GM23338 (cell line): Measurements from ENCODE around the gene RNF225. TPM values are rescaled to one million over a fixed set of nuclear protein-coding genes. Genes with fewer than 3 reads are reported as not detected.

Experiments
- ATAC-seq: fragments of 200-7000 bp; cut with Tn5 transposase; 3 replicates; pipeline ENCODE4 v1.9.1; 2020
- DNase-seq: peaks from one replicate; pipeline ENCODE4 v3.0.0-alpha.2; 2015; ENCODE audit warnings: low spot score
- H2AFZ ChIP-seq: fragments of 200-600 bp; sonication (generic); 2 replicates; pipeline ENCODE4 v1.8.0; 2016; ENCODE audit warnings: antibody characterized with exemption, mild to moderate bottlenecking, moderate library complexity
- H3F3A ChIP-seq: fragments of 200-600 bp; sonication (generic); replicated peaks from 2 replicates; pipeline ENCODE4 v1.8.0; 2017; ENCODE audit warnings: antibody characterized with exemption, mixed run types, low read depth
- H3K27ac ChIP-seq: fragments of 200-600 bp; sonication (generic); 2 replicates; pipeline ENCODE4 v1.6.1; 2016; ENCODE audit warnings: low read depth
- H3K27me3 ChIP-seq: fragments of 200-600 bp; sonication (generic); 2 replicates; pipeline ENCODE4 v1.8.0; 2016; ENCODE audit warnings: mild to moderate bottlenecking, mixed run types, moderate library complexity; ENCODE audit not compliant: insufficient read depth
- H3K36me3 ChIP-seq: fragments of 200-600 bp; sonication (generic); 2 replicates; pipeline ENCODE4 v1.8.0; 2016; ENCODE audit warnings: mild to moderate bottlenecking; ENCODE audit not compliant: insufficient read depth
- H3K4me1 ChIP-seq: fragments of 200-600 bp; sonication (generic); 2 replicates; pipeline ENCODE4 v1.8.0; 2016; ENCODE audit warnings: mild to moderate bottlenecking, moderate library complexity; ENCODE audit not compliant: insufficient read depth
- H3K4me2 ChIP-seq: fragments of 200-600 bp; sonication (generic); 2 replicates; pipeline ENCODE4 v1.7.1; 2017; ENCODE audit warnings: mixed run types
- H3K4me3 ChIP-seq: fragments of 200-600 bp; sonication (generic); 2 replicates; pipeline ENCODE4 v1.6.1; 2016; ENCODE audit warnings: mixed run types
- H3K79me2 ChIP-seq: fragments of 200-600 bp; sonication (generic); replicated peaks from 2 replicates; pipeline ENCODE4 v1.8.0; 2017; ENCODE audit warnings: mild to moderate bottlenecking; ENCODE audit not compliant: insufficient read depth
- H3K9me2 ChIP-seq: fragments of 200-600 bp; sonication (generic); 2 replicates; pipeline ENCODE4 v1.8.0; 2017; ENCODE audit not compliant: insufficient read depth
- H4K20me1 ChIP-seq: fragments of 200-600 bp; sonication (generic); replicated peaks from 2 replicates; pipeline ENCODE4 v1.8.0; 2017; ENCODE audit warnings: mild to moderate bottlenecking; ENCODE audit not compliant: insufficient read depth
- H3K27ac Mint-ChIP-seq: 2 replicates; pipeline ENCODE4 v1.8.0; 2020; ENCODE audit warnings: inconsistent platforms, mild to moderate bottlenecking, moderate library complexity, mixed read lengths
- H3K27me3 Mint-ChIP-seq: 3 replicates; pipeline ENCODE4 v1.8.0; 2022; ENCODE audit warnings: low read depth, mild to moderate bottlenecking, moderate library complexity, mixed read lengths, inconsistent platforms; ENCODE audit not compliant: insufficient read depth, poor library complexity
- H3K36me3 Mint-ChIP-seq: 3 replicates; pipeline ENCODE4 v1.8.0; 2021; ENCODE audit warnings: low read depth, mild to moderate bottlenecking, inconsistent platforms, moderate library complexity, mixed read lengths
- H3K4me1 Mint-ChIP-seq: 3 replicates; pipeline ENCODE4 v1.8.0; 2020; ENCODE audit warnings: mild to moderate bottlenecking, inconsistent platforms, mixed read lengths
- H3K4me3 Mint-ChIP-seq: 3 replicates; pipeline ENCODE4 v1.8.0; 2021; ENCODE audit warnings: moderate library complexity, mild to moderate bottlenecking, inconsistent platforms, mixed read lengths
- H3K9me3 Mint-ChIP-seq: 3 replicates; pipeline ENCODE4 v1.8.0; 2020; ENCODE audit warnings: moderate library complexity, mild to moderate bottlenecking, inconsistent platforms, mixed read lengths
- CREB1 ChIP-seq: fragments of 250-450 bp; sonication (Bioruptor Pico); IDR thresholded peaks from 2 replicates; pipeline ENCODE4 v1.5.0; 2020; ENCODE audit warnings: low read depth, mild to moderate bottlenecking, moderate library complexity
- CTCF ChIP-seq, 2 experiments: fragments of 200-600 bp in 1 of 2; sonication (generic) in 1 of 2; conservative IDR thresholded peaks; 2 replicates each; pipeline versions ENCODE4 v1.5.1 to v1.6.1; 2016 to 2017; ENCODE audit warnings: antibody characterized with exemption in 2 of 2, low read depth in 2 of 2, mild to moderate bottlenecking in 2 of 2, moderate library complexity in 1 of 2
- EZH2 ChIP-seq: fragments of 200-600 bp; sonication (generic); IDR thresholded peaks from one replicate; pipeline ENCODE4 v1.8.0; 2017; ENCODE audit warnings: antibody characterized with exemption, mild to moderate bottlenecking, low read depth; ENCODE audit not compliant: unreplicated experiment
- EZH2phosphoT487 ChIP-seq: fragments of 200-600 bp; sonication (generic); IDR thresholded peaks from one replicate; pipeline ENCODE4 v1.8.1; 2018; ENCODE audit warnings: antibody characterized with exemption; ENCODE audit not compliant: unreplicated experiment
- JUNB ChIP-seq: IDR thresholded peaks from one replicate; pipeline ENCODE4 v1.6.1; 2016; ENCODE audit warnings: antibody characterized with exemption; ENCODE audit not compliant: unreplicated experiment
- NANOG ChIP-seq: IDR thresholded peaks from 2 replicates; pipeline ENCODE4 v1.6.1; 2016; ENCODE audit warnings: antibody characterized with exemption, borderline replicate concordance
- POLR2AphosphoS5 ChIP-seq: IDR thresholded peaks from 2 replicates; pipeline ENCODE4 v1.6.1; 2016; ENCODE audit warnings: antibody characterized with exemption, low read depth
- REST ChIP-seq: IDR thresholded peaks from one replicate; pipeline ENCODE4 v1.6.1; 2018; ENCODE audit warnings: antibody characterized with exemption; ENCODE audit not compliant: unreplicated experiment
- STAT1 ChIP-seq: IDR thresholded peaks from one replicate; pipeline ENCODE4 v1.6.1; 2016; ENCODE audit warnings: antibody characterized with exemption; ENCODE audit not compliant: unreplicated experiment
- ZNF114 ChIP-seq: fragments of 250-450 bp; sonication (Bioruptor Pico); IDR thresholded peaks from 2 replicates; pipeline ENCODE4 v1.5.0; 2020; ENCODE audit warnings: mild to moderate bottlenecking, moderate library complexity
- ZNF331 ChIP-seq: fragments of 250-450 bp; sonication (Bioruptor Pico); IDR thresholded peaks from 2 replicates; pipeline ENCODE4 v1.5.0; 2020; ENCODE audit warnings: low read depth, mild to moderate bottlenecking, moderate library complexity
- polyA plus RNA-seq: library from polyadenylated mRNA; unstranded; fragments of >200 nt; fragmentation: Nextera tagmentation; extraction: Ambion mirVana; gene quantifications from 2 replicates; pipeline ENCODE4 v1.2.1, GENCODE V29; 2016
- total RNA-seq: library from RNA; depleted of rRNA; stranded (reverse); fragments of >200 nt; shearing (Covaris generic); gene quantifications from 2 replicates; pipeline ENCODE4 v1.2.3, GENCODE V29; 2014

RNF225 gene
- total and polyA plus RNA-seq, 2 experiments from 2014 or later, result 0.87 TPM; not detected in 1

- H3K27ac Mint-ChIP-seq, result peak overlapping the region; percentile 84; the same call in 1 of the 2 replicates
These were observed 37.8 kb upstream of the RNF225 start for GRCh38 chr19:58357481-58358145.

More at GRCh38 chr19:58357481-58358145, 37.8 kb upstream of the RNF225 start:
- no peak overlapping the region for H3K27ac ChIP-seq
- H4K20me1 ChIP-seq, result no peaks in the 10 kb centered on the region; the same call in 1 of the 2 replicates
- no peaks in the 10 kb centered on the region for H3K79me2 ChIP-seq
- peak overlapping the region; percentile 83 for H3K4me2 ChIP-seq
- Mint-ChIP-seq H3K9me3 (peaks cover 3% of the 10 kb centered on the region; the same call in 1 of the 3 replicates), H3K4me3 (no peak overlapping the region), H3K4me1 (no peaks in the 10 kb centered on the region; the same call in 2 of the 3 replicates), H3K36me3 (no peaks in the 10 kb centered on the region), H3K27me3 (peaks cover 6% of the 10 kb centered on the region)
- no peaks in the 10 kb centered on the region for H3K36me3 ChIP-seq
- peaks cover 6% of the 10 kb centered on the region for H3F3A ChIP-seq
- TF ChIP-seq REST (no peak), ZNF114 (CRISPR knock-in tag) (no peak), STAT1 (no peak), ZNF331 (CRISPR knock-in tag) (no peak), EZH2 (no peak), EZH2phosphoT487 (no peak), POLR2AphosphoS5 (no peak), JUNB (no peak), NANOG (no peak), CTCF (conservative IDR thresholded peaks at IDR 0.05; ENCODE audit: low read depth in 2 of 2) (no peak), CREB1 (CRISPR knock-in tag) (no peak)
- no peaks in the 10 kb centered on the region for H3K9me2 ChIP-seq
- ATAC-seq, result no peak
- no peak overlapping the region for H3K4me3 ChIP-seq
- no peaks in the 10 kb centered on the region; the same call in 1 of the 2 replicates for H3K4me1 ChIP-seq
- peaks cover 33% of the 10 kb centered on the region for H3K27me3 ChIP-seq
- no peak for DNase-seq
- no peak overlapping the region for H2AFZ ChIP-seq
